GM18858 (cell line): ENCODE results near the gene NECAB2.
A peak's percentile ranks its signal among the peaks of the same experiment; 100 is the strongest.

Source experiments
- ATAC-seq: cut with Tn5 transposase; IDR thresholded peaks from one replicate; pipeline ENCODE4 v1.9.1; 2021; ENCODE audit not compliant: unreplicated experiment

Gene NECAB2

GRCh38 chr16:83981799-83982198 is 13.8 kb downstream of the NECAB2 start:
- no peak for ATAC-seq

GRCh38 chr16:83983491-83983890 is 15.4 kb downstream of the NECAB2 start:
- no peak for ATAC-seq

GRCh38 chr16:83989300-83989699 is 21.3 kb downstream of the NECAB2 start:
- no peak for ATAC-seq

DNA sequence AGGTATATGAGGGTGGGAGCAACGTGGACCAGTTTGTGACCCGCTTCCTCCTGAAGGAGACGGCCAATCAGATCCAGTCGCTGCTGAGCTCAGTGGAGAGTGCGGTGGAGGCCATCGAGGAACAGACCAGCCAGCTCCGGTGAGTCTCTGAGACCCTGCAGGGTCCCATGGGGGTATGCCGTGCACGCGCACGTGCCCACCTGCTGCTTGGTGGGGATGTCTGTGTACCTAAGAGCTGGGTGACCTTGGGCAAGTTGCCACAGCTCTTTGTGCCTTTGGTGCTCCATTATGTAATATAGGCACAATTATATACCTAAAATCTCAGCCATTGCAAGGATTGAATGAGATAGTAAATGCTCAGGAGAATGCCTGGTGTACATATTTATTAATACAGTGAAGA is 22.4 kb downstream of the NECAB2 start:
- ATAC-seq, result no peak

DNA sequence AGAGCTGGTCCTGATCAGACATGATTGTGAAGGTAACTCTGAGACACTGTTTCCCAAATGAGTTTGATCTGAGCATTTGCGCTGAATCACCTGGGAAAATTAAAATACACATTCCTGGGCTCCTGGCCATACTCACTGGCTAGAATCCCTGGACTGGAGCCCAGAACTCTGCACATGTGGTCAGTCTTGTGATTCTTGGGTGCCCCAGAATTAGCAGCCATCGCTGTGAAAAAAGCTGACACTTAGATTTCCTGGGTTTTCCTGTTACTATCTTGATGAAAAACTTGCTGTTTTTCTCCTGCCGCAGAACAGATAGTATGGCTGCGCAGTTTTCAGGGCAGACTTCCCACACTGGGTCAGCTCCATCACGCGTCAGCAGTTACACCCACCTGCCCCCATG is 24.6 kb downstream of the NECAB2 start:
- ATAC-seq, result no peak

DNA sequence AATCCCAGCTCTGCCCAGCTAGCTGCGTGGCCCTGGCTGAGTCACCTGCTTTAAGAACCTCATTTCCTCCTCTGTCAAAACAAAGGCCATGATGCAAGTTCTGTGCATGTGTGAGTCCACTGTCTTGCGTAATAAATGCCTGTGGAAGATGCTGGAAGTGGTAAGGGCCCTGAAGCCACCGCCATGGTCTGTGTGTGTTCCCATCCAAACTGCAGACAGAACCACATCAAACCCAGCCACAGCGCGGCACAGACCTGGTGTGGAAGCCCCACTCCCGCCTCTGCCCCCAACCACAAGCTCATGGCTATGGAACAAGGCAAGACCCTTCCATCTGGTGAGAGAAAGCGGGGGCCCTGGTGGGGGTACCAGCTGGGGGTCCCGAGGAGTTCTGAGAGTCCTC is 26.0 kb downstream of the NECAB2 start:
- no peak for ATAC-seq

- ATAC-seq, result no peak
These were observed 26.7 kb downstream of the NECAB2 start for GRCh38 chr16:83994703-83995102.

DNA sequence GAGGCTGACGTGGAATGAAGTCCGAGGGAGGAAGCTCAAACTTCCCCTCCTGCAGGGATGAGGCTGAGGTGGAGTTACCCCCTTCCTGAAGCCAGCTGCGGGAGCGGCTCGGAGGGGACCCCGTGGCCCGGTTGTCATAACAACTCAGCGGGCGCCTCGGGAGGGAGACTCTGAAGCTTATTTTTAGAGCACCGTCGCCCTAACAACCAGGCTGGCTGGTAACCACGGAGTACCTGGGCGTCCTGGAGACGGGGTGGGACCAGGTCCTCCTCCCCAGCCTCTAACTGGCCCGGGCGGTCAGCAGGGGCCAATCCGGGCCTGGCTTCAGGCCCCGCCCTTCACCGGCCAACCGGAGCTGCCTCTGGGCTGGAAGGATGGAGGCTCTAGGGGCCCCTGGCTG is 27.7 kb downstream of the NECAB2 start:
- ATAC-seq, result no peak

DNA sequence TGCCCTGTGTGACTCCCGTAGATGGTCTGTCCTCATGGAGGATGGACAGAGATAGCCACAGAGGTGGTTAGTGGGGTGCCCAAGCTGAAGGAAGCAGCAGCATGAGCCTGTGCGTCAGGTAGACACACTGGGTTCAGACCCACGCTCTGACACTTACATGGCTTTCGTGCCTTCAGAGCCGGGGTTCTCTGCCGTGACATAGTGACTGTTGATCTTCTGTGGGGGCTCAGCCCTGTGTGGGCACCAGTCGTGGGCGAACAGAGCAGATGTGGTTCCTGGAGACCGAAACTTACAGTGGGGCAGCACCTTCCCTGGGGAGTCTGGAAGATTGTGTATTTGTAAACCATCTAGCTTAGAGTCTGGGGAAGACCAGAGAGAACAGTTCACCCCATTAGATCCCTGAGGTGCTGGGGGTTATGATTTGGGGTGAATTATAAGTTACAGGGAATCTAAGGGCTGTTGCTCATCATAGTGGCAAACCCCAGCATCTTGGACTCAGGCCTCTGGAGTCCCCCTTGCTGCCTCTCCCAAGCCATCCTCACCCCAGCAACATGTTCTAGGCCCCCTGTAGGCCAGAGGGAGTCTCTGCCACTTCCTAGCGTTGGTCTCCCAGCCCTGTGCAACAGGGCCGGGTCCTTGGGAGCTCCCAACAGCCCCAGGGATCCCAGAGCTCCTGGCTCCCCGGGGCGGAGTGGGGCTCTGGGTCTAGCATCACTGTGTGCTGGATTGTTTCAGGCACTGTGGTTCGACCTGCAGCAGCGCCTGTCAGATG is 28.6 kb downstream of the NECAB2 start:
- ATAC-seq, result no peak

GRCh38 chr16:83998091-83998490 is 30.0 kb downstream of the NECAB2 start:
- no peak for ATAC-seq

GRCh38 chr16:84000989-84001642 is 33.1 kb downstream of the NECAB2 start:
- no peak for ATAC-seq

DNA sequence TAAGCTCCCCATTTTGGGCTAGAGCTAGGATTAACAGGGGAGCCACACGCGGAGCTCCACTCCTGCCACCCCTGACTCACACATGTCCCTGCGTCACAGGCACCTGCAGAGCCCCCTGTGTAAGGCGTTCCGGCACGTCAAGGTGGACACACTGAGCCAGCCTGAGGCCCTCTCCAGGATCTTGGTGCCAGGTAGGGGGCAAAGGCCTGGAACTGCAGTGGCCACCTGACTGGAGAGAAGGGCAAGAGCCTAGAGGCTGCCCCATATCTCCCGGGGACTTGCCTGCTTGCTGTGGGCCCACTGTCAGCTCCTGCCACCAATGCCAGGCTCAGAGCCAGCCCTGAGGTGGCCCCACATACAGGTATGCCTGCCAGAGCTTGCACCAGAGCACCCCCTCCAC is 33.7 kb downstream of the NECAB2 start:
- no peak for ATAC-seq

DNA sequence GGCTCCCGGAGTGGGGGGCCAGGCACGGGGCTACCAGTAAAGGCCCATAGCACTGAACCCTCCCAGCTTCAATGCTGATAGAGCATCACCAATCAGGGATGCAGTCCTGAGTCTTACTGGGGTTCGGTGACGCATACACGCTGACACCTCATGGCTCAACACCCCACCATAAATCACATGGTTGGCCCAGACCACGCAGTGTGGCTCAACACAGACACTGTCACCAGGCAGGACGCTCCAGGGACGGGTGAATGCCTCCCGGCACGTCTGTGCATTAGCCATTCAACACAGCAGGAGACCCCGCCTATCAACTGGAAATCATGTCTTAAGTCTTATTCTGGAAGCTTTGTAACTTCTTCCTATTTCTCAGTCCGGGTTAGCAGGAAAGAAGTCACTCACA is 35.0 kb downstream of the NECAB2 start:
- no peak for ATAC-seq

DNA sequence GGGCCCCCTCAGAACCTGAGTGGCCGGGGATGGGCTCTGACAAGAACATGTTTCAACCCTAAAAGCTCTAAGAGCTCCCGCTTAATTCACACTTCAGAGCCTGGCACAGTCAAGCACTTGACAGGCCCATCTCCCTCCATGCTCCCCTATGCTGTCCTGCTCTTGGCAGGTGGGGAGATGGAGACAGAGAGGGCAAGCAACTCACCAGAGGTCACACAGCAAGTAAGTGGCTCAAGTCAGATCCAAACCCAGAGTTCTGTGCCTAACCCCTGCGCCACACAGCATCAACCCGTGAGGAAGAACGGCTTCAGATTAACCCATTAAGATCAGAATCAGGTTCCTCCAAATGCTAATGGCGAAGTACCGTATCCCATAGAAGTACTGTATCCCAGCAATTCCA is 36.4 kb downstream of the NECAB2 start:
- no peak for ATAC-seq

GRCh38 chr16:84005391-84005790 is 37.3 kb downstream of the NECAB2 start:
- no peak for ATAC-seq

DNA sequence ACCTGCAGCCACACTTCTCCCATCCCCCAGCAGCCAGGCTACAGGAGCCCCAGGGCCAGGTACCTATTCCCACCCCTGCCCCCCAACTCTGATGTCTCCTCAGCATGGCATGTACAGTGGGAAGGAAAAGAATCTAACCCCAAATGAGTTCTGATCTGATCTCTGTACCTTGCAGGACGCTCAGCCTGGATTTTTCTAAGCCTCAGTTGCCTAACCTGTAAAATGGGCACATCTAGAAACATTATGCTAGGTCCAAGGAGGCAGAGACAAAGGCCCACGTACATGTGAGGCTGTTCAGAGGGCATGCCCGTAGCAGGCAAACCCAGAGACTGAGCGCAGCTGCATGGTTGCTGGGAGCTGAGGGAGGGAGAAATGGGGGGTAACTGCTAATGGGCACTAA is 39.5 kb downstream of the NECAB2 start:
- ATAC-seq, result no peak

DNA sequence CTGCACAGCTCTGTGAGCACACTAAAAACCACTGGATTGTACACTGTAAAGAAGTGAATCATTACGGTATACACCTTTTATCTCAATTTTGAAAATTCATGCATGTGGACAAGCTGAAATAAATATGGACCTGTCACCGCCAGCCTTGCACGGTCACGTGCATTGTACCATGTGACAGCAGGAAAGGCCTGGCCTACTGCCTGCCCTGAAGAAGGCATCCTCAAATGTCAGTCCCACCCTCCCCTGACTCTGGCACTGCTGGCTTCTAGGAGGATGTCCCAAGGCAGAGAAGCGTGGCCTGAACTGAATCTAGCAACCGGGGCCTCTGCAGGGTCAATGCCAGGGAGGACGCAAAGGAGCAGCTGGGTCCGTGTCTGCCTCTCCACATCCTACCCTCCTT is 39.9 kb downstream of the NECAB2 start:
- ATAC-seq, result no peak

DNA sequence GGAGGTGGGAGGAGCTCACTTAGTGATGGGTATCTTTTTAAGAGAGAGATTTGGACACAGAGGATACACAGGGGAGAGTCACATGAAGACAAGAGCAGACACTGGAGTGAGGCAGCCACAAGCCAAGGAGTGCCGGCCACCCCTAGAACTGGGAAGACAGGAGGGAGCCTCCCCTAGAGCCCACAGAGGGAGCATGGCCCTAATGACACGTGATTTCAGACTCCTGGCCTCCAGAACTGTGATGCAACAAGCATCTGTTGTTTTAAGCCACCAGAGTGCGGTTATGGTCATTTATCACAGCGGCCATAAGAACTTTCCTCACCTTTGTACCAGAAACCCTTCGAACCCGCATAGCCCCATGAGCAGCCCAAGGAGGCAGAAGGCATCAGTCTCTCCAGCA is 41.2 kb downstream of the NECAB2 start:
- ATAC-seq, result no peak

DNA sequence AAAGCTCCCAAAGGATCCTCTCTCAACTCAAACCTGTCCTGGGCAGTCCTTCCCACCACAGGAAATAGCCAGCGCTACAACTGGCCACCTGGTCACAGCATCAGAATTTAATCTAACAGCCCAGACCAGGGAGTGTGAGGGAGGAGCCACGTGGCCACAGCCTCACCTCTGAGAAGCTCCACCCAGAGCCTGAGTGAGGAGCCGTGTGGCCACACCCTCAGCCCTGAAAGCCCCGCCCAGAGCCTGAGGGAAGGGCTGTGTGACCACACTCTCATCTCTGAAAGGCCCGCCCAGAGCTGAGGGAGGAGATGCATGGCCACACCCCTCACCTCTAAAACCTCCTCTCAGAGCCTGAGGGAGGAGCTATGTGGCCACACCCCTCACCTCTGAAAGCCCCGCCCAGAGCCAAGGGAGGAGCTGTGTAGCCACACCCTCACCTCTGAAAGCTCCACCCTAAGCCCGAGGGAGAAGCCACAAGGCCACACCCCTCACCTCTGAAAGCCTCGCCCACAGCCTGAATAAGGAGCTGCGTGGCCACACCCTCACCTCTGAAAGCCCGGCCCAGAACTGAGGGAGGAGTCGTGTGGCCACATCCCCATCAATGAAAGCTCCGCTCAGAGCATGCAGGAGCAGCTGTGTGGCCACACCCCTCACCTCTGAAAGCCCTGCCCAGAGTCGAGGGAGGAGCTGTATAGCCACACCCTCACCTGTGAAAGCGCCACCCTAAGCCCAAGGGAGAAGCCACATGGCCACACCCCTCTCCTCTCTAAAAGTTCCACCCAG is 45.9 kb downstream of the NECAB2 start:
- peak; percentile 64 for ATAC-seq

- no peak for ATAC-seq
These were observed 46.7 kb downstream of the NECAB2 start for GRCh38 chr16:84014570-84015327.

- no peak for ATAC-seq
These were observed 47.4 kb downstream of the NECAB2 start for GRCh38 chr16:84015399-84015798.
